GM18867 (cell line): ENCODE results near the gene SORCS2.

Experiments used
- ATAC-seq: cut with Tn5 transposase; IDR thresholded peaks from one replicate; pipeline ENCODE4 v1.9.1; 2021; ENCODE audit warnings: mild to moderate bottlenecking, moderate library complexity; ENCODE audit not compliant: unreplicated experiment

Gene SORCS2

DNA sequence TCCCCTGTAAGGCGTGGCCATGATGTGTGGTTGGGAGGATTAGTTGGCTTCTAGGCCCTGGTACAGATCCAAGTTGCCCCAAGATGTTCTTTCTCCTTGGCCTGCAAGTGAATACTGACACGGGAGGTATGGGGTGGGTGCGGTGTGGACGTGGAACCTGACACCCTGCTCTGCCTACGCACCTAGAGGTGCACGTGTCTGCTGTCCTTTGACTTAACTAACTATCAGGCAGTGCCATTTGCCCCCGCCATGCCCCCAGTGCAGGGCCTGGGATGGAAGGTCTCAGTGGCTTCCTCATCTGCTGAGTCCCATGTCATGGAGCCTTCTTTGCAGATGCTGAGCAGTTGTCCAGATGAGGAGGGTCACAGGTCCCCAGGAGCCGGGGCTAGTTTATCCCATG, 151.6 kb downstream of the SORCS2 start:
- no peak for ATAC-seq

DNA sequence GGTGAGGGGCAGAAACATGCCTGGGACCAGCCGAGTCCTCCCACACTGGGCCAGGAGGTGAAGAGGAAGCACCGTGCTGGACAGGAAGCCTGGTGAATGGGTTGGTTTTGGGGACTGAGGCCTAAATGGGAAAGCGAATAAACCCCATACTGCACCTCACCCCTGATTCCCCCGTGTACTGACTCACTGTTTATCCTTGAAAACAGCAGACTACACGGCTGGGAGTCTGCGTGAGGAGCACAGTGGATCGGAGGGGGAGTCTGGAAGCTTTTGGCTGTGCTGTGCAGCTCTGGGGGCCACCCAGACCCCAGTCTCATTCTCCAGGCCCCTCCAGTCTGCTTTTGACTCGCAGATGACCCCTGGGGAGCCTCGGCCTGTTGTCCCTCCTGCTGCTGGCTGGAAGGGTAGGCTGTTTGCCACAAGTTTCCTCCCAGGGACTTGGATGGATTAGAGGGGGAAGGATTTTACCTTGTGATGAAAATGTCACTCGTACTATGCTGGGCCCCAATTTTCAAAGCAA, 152.4 kb downstream of the SORCS2 start:
- no peak for ATAC-seq

DNA sequence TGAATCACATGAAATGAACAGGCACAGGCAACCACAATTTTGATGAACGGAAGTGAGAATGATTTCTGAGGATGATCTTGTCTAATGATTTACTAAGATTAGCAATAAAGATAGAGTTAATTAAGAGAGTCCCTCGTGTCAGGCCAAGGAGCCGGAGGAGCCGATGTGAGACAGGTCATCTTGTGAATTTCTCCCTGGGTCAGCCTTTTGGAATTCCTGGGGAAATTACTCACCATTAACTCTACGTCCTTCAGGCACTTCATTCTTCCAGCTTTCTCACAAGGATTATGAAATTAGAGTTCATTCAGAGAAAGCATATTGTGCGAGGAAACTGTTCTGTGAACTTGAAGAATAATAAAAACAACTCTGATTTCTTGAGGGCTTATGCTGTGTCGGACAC, 155.6 kb downstream of the SORCS2 start:
- no peak for ATAC-seq

DNA sequence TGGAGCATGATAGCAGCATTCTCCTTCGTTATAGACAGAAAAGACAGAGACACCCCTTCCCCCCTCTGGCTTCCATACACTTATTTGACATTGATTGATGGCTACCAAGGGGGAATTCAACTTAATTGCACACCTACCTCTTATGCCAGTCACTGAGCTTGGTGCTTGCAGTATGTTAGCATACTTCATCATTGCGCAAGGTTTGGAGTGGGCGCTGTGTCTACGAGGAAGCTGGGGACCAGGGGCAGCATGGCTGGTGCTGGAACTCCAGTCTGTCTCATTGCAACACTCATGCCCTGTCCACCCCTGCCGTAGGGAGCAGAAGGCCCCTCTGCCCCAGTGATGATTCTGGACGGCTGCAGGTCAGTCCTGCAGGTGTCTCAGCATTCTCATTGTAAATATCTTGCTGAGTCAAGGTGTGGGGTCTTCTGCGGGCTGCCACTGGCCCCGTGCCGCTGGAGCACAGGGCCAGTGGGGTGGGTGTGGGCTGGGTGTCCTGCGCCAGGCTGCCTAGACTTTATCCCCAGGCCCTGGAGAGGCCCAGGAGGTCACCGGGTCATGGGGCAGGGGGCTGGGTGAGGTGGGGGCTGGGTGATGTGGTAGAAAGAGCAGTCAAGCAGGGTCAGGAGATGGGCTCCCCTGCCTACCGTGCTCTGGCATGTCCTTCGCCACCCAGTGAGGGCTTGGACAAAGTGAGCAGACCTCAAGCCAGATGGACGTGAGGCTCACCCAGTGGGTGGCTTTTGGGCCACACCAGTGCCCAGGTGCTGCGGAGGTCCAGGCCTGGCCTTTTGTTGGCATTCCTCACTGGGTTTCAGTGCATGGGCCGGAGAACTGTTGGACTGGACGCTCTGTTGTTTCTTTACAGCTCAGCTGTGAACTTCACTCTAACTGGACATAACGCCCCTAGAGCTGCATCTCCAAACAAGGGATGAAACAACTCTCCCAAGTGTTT, 156.9 kb downstream of the SORCS2 start:
- no peak for ATAC-seq

DNA sequence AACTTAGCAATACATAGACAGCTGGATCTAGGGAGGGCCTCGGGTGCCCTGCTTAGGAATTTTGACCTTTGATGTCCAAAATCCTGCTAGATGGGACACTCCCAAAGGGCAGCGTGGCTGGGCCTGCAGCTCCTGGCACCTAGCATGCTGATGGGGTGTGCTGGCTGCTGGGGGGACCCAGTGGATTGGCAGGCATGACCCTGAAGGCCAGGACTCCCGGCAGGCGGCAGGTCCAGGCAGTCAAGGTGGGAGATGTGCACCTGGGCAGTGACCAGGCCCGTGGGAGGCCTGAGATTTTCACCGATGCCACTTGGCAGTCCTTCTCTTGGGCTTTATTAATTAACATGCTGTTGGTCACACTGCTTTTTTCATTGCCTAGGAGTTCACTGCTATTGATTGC, 158.1 kb downstream of the SORCS2 start:
- no peak for ATAC-seq

DNA sequence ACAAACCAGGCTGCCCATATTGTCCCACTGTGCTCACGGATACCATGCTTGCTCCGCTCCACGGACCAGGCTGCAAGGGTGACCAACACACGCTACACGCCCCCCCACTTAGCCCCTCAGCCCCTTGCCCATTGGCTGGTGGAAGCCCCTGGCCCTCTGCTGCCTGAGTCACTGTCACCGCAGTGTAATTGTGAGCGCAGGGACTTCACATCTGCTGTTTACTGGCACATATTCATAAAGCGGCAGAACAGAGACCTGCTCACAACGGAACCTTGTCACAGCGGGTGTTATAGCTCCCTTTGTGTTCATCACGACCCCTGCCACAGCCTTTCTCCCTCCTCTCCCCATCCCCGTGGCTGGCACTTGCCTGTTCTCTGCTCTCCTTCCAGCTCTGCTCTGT, 158.7 kb downstream of the SORCS2 start:
- ATAC-seq, result no peak

DNA sequence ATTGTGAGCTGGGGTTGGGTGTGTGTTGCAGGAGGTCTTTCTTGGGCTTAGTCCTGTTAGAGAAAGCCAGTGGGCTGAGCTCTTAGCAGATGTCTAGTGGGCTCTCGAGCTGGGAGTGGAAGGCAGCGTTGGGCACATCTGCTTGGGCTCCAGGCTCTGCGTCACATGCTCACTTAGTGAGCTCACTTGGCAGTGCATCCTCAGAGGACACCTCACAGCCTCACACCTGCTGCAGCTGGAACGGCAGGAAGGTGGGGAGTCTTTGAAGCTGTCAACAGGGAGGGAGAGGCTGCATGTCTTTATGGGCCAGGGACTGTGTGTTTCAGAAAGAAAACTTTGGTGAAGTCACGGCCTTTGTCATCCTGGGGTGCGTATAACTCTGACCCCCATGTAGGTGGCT, 160.1 kb downstream of the SORCS2 start:
- ATAC-seq, result no peak

DNA sequence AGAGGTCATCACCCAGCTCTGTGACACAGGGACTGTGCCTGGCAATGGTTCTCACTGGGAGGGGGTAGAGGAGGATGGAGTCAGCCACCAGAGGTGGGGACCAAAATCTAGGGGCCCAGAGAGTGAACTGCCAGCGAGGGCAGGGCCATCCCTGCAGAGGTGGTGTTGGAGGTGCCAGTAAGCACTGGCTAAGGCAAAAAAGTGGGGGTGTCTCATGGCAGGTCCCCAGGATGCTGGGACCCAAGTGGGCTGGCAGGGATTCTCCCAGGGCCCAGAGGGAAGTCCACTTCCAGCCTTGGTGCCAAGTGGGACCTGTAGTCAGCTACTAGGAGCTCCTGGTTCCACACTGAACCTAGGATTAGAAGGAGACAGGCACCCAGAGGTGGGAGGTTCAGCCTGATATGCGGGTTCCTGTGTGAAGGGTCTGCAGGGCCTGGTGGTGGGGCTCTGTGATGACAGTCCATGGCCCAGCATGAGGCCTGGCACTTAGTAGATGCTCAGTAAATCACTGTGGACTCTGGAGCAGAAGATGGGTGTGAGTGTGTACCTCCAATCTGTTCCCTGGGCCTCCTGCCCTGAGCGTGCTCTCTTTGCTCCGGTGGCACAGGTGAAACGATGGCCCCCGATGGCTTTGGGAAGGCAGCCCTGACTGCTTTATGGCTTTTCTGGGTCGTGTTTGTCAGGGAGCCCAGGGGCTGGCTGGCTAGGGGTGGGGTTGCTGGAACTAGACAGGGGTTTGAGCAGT, 160.9 kb downstream of the SORCS2 start:
- ATAC-seq, result no peak

DNA sequence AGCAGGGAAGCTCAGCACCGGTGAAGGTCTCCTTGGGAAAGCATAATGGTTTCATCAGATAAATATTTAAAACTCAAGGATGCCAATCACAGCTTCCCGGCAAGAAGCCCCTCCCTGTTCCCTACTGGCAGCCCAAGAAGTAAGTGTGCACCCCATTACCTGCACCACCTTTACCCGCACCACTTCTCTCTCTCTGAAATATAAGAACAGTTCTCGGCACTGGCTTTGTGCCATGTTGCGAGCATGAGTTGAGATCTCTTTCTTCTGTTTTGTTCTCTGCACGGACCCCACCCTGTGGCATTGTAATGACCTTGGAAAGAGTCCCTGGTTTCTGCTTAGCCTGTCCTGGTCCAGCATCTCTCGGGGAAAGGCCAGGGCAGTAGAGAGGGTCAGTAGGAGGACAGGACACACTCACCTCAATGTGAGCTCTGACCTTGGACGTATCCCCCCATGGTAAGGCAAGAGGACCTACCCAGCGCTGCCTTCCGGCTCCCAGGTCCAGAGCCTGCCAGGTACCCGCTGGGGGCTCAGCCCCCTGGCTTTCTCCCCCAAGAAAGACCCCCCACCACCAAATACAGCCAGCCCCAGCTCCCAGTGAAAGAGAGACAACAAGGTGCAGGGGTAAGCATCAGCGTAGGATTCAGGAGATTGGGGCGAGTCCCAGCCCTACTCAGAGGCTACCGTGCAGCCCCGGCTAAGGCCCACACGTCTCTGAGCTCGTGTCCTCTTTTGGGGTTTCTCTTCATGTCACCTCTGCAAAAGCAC, 161.7 kb downstream of the SORCS2 start:
- ATAC-seq, result no peak

DNA sequence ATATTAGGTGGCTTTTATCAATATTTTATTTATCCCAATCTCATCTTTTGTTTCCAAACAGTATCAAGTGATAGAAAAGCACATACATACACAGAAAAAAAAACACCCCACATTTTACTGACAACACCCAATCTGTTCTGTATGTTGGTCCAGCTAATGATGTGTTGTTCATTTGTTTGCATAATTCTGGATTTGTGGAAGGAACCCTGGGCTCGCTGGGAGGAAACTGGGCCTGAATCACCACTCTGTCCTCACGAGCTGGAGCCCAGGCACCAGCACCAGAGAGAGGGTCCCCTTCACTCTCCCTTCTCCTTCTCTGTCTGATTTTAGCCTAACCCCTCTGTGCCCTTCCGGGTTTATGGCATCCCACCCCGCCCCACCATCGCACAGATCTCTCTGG, 162.6 kb downstream of the SORCS2 start:
- ATAC-seq, result no peak

DNA sequence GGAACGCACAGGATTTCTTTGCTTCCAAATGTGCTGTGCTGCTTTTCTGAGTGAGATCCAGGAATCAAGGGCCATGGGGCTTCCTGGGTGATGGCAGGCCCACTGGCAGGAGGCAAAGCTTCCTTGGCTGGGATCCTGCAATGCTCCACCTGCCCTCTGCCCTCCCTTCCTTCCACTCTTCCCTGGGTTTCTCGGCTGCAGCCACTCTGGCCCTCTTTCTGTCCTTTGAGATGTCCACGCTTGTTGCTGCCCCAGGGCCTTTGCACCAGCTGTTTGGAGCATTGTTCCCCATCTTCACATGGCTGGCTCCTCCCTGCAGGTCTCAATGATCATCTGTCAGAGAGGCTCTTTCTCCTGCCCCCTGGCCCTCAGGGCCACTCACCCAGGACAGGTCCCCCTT, 163.5 kb downstream of the SORCS2 start:
- ATAC-seq, result no peak

DNA sequence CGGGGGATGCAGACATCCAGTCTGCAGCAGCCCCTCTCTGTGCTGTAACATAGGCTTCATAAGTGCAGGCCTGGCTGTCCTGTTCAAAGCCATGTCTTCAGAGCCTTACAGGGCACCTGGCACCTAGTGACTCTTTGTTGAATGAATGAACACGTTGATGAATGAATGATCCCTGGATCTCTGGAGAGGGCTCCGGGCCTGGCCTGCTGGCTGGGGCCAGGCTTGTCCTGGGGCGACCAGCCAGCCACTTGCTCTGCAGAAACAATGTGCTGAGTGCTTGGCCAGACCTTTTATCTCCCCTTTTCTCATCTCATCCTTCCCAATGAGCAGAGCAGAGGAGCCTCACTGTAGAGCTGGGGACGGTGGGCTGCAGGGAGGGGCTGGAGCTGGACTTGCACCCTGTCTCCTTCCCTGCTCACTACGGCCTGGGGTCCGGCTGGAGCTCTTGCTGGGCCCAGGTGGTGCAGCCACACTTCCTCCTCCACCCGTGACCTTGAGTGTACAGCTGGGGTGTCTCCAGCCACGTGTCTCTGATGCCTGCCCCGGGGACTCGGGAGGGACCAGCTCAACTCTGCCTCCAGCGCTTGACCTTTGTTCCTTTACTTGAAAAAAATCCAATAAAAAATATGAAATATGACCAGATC, 164.5 kb downstream of the SORCS2 start:
- no peak for ATAC-seq

DNA sequence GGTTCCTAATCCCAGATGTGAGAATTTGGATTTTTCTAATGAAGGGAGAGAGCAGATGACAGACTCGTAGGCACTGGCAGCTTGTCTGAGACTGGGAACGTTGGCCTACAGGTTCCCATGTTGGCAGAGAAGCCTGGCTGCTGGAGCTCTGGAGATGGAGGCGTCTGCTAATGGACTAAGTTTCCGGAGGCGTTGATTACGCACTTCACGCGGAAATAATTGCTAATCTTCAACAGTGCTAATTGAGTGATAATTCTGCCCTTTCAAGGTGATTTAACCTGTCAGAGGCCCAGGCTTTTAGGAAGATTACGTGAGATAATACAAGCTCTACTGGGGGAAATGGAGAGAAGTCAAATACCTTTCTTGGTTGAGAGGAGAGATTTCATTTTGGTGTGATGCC, 165.0 kb downstream of the SORCS2 start:
- ATAC-seq, result no peak

DNA sequence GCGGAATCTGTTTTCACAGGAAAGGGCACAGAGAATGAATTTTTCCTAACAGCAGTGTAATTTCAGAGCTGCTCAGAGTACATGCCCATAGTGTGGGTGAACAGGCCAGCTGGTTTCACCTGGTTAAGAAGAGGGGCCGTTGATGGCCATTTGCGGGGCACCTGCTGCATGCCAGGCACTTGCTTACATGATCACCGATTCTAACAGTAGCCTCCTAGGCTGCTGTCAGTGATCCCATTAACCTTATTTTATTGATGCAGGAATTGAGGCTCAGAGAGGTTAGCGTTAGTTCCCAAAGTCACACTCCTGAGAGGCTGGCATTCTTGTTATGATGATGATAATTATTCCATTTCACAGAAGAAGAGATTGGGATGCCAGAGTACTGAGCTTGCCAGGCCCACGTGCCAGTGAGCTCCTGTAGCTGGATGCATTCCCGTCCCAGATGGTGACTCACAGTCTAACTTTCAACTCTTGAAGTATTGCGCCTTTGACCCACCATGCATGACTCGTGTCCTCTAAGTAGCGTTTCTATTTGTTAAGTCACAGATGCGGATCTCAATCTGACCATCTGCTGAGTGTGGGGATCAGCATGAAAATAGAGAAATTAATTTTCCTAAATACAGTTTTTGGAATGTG, 165.9 kb downstream of the SORCS2 start:
- no peak for ATAC-seq

DNA sequence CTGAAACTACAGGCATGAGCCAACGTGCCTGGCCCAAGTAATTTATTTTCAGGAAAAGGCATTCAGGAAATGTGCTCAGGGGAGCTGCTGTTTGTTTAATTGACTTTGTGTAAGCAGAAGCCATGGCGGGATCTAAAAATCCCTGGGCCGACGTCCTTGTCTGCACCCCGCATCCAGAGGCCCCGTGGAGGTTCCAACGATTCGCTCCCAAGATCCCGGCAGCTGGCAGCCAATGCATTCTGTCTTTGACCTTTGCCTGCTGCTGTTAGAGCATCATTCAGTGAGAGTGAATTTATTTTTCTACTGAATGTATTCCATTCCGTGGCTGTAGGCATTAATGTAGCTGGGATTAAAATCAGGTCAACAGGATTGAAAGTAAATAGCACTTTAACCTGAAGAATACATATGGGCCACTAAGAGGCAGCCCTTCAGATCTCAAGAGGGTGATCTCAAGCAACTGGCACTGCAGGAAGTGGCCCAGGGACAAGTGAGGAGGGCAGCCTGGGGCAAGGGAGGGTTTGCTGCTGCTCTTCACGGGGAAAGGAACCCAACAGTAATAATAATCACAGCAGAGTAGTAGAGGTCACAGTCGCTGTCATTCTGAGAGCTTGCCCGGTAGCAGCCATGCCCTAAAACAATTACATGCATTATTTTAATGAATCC, 167.2 kb downstream of the SORCS2 start:
- no peak for ATAC-seq

DNA sequence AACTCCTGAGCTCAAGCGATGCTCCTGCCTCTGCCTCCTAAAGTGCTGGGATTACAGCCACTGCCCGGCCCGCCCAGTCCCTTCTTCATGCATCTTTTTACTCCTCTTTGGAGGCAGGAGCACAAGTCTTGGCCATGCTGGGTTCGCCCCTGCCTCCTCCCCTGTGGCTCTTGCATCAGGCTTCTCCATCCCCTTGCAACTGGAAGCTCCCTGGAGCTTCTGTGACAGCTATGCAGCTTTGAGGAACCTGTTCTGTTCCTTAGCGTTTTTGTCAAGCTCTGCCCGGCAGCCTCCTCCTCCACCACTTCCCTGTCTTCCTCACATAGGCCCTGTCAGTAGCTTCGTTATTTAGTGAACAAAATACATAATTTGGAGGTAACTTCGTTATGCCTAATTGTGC, 168.5 kb downstream of the SORCS2 start:
- ATAC-seq, result no peak

DNA sequence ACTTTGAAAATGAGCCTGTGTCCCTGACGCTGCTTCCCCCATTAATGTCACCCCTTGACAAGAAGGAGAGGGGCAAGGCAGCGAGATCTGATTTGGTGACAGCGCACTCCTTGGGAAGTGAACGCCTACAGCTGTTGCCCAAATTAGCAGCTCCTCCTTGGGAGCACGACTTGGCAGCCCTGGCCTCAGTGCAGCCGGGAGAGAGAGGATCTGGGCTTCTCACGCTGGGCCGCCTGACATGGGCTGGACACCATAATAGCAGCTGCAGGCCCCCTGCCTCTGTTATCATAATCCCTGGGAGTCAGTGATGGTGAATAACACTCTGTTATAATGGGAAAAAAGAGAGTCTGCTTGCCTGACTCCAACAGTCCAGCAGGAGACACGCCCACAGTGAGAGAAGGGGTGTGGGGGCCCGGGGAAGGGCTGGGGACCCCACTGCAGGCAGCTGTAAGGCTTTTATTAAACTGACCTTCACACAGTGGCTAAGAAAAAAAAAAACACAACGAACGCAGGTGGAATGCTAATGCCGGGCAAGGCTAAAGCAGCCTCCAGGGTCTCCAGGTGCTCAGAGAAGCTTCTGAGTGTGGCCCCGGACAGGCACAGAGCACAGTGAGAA, 169.1 kb downstream of the SORCS2 start:
- no peak for ATAC-seq

DNA sequence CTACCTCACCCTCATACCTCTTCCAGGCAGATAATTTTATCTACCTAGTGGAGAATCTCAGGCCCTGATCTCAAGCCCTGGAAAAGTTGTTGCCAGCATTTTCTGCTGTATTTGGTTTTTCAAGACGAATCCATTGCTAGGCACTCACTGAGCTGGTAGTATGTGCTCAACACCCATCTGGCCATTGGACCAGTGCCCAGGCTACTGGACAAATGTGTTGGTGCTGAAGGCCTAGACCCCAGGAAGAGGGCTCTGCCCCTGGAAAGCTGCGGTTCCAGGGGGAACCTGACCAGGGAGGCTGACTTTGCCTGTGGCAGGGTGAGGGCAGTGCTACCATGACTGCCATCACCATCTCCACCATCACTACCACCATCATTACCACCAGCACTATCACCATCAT, 170.0 kb downstream of the SORCS2 start:
- ATAC-seq, result no peak

DNA sequence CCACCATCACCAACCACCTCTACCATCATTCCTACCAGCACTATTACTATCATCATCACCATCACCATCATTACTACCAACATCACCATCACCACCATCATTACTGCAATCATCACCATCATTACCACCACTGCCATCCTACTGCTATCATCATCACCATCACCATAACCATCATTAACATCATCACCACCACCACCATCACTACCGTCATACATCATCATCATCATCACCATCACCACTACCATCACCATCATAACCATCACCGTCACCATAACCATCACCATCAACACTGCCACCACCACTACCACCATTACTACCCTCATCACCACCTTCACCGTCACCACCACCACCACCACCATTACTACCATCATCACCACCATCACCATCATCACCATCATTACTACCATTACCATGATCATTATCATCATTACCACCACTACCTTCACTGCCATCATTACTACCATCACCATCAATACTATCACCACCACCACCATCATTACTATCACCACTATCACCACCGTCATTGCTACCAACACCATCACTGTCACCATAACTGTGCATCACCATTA, 170.6 kb downstream of the SORCS2 start:
- no peak for ATAC-seq
